ENCODE results near the gene FGD2. TPM values are rescaled to one million over a fixed set of nuclear protein-coding genes. Genes with fewer than 3 reads are reported as not detected.

Gene FGD2
- total and polyA plus RNA-seq, 2 of the 8 experiments (the other 6 are each of a cell fraction or from before 2014, with no cell fraction given): 0.12 to 0.32 TPM

GRCh38 chr6:37032239-37032638, 26.8 kb downstream of the FGD2 start:
- Histone ChIP-seq H3K36me3 (ENCODE audit: control insufficient read depth in 2 of 4, insufficient read depth in 4 of 4, low read length in 3 of 4) (no peaks in the 10 kb centered on the region), H3K79me1 (ENCODE audit: low read depth, low read length) (no peaks in the 10 kb centered on the region), H3K79me2 (ENCODE audit: control insufficient read depth in 1 of 2, insufficient read depth in 2 of 2, low read length in 2 of 2) (no peaks in the 10 kb centered on the region), H3K9ac (replicated peaks in 1 of 4; ENCODE audit: extremely low read depth in 1 of 4, low read depth in 3 of 4, low read length in 3 of 4) (no peak overlapping the region), H2BK5ac (ENCODE audit: low read depth, low read length) (no peak overlapping the region), H3K23me2 (ENCODE audit: low read depth, low read length) (no peaks in the 10 kb centered on the region), H3K4me2 (ENCODE audit: insufficient read depth in 1 of 2, low read depth in 2 of 2, low read length in 2 of 2) (no peak overlapping the region), H2AK5ac (ENCODE audit: low read depth, low read length) (no peak overlapping the region), H4K20me1 (replicated peaks in 1 of 2; ENCODE audit: control insufficient read depth in 1 of 2, insufficient read depth in 2 of 2, low read length in 2 of 2) (no peaks in the 10 kb centered on the region), H4K91ac (replicated peaks; ENCODE audit: insufficient read length, low read length) (no peak overlapping the region), H2BK20ac (ENCODE audit: low read length) (no peak overlapping the region), H4K5ac (ENCODE audit: insufficient read length, low read depth, low read length) (no peak overlapping the region), H4K8ac (ENCODE audit: extremely low read depth, insufficient read depth, low read length) (no peak overlapping the region), H3K4me1 (replicated peaks in 1 of 4; ENCODE audit: control insufficient read depth in 3 of 4, insufficient read depth in 4 of 4, low read length in 3 of 4) (no peaks in the 10 kb centered on the region), H2BK12ac (ENCODE audit: low read depth, low read length) (no peak overlapping the region), H3K14ac (ENCODE audit: insufficient read length) (no peak overlapping the region), H3K27ac (ENCODE audit: low read depth, low read length) (no peak overlapping the region), H3K27me3 (replicated peaks in 1 of 4; ENCODE audit: control insufficient read depth in 3 of 4, extremely low read depth in 1 of 4, insufficient read depth in 3 of 4, low read length in 3 of 4) (no peaks in the 10 kb centered on the region), H3K9me3 (ENCODE audit: insufficient read depth in 2 of 2, low read depth in 1 of 2, low read length in 1 of 2) (peaks cover 0 to 9% of the 10 kb centered on the region in 2 experiments; a peak in 2 of 4 replicates), H3K4ac (replicated peaks; ENCODE audit: insufficient read length, low read depth, low read length) (no peak overlapping the region), H3K4me3 (ENCODE audit: extremely low read depth in 1 of 4, insufficient read depth in 2 of 4, low read depth in 3 of 4, low read length in 4 of 4) (no peak overlapping the region), H2AFZ (ENCODE audit: low read length) (no peak overlapping the region), H2BK15ac (ENCODE audit: low read length) (no peak overlapping the region), H2BK120ac (replicated peaks; ENCODE audit: low read depth, low read length) (no peak overlapping the region), H3K23ac (ENCODE audit: insufficient read length) (no peak overlapping the region), H3K56ac (replicated peaks; ENCODE audit: insufficient read length, low read depth, low read length) (no peak overlapping the region), H3K18ac (ENCODE audit: extremely low read depth, low read length) (no peak overlapping the region)
- POLR2A ChIA-PET (ENCODE audit: partially characterized antibody): interaction anchor here (0.8 kb wide), 1 partner anchor 147 kb away, joined by 4 read pairs; no protein-coding TSS in a partner anchor
- DNase-seq (ENCODE audit: low read depth in 1 of 2, low spot score in 2 of 2) (no peak), FAIRE-seq (no peak)
- 90% methylated on average over 6 of the region's 7 CpGs; no CpG with 5 or more reads in 1 of the 2 experiments for WGBS, 2 experiments (ENCODE audit: extremely low coverage in 1 of 2, insufficient coverage in 1 of 2, insufficient read length in 1 of 2, insufficient replicate concordance in 2 of 2, low coverage in 1 of 2, low lambda C conversion rate in 2 of 2, missing lambda C conversion rate in 1 of 2)
- CTCF ChIA-PET (ENCODE audit: partially characterized antibody): interaction anchor here (1.2 to 28.1 kb wide), 6 partner anchors 8 to 171 kb away, joined by 3 to 866 read pairs (median 149); partner anchors contain the start of gene PIM1

Data from H1 (cell line).